Measurements from ENCODE around the gene PKNOX2. TPM values are rescaled to one million over a fixed set of nuclear protein-coding genes. Genes with fewer than 3 reads are reported as not detected.

The PKNOX2 gene
- total and polyA plus RNA-seq, 2 of the 4 experiments (the other 2 are of a cell fraction): 0.72 to 2.3 TPM

DNA sequence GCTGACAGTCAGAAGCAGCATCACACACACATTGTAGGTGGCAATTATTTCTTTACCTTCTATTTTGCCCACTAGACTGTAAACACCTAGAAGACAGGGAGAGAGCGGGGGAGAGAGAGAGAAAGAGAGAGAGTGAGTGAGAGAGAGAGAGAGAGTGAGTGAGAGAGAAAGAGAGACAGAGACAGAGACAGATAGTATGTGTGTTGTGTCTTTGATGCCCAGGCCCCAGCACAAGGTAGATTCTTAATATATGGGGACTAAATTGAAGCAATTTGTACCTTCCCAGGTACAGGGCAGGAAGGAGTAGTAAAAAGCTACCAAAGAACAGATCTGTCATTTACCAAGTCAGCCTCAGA, 163.7 kb downstream of the PKNOX2 start:
- H3K4ac ChIP-seq (ENCODE audit: low read depth, low read length): no peak overlapping the region
- CTCF ChIA-PET: interaction anchor here (0.6 kb wide), 1 partner anchor 18 kb away, joined by 4 read pairs; no protein-coding TSS in a partner anchor
- no peak overlapping the region for H3K4me2 ChIP-seq (ENCODE audit: low read depth, low read length)
- H3K18ac ChIP-seq (ENCODE audit: low read depth, low read length): no peak overlapping the region
- H4K91ac ChIP-seq (ENCODE audit: insufficient read depth, low read depth, low read length): no peak overlapping the region
- no peak overlapping the region for H2AK5ac ChIP-seq (ENCODE audit: low read depth, low read length)
- H3K56ac ChIP-seq (ENCODE audit: extremely low read depth, insufficient read depth, low read length): no peak overlapping the region
- no peaks in the 10 kb centered on the region for H3K9me1 ChIP-seq (ENCODE audit: insufficient read depth, low read length)
- H3K4me1 ChIP-seq (ENCODE audit: control insufficient read depth, insufficient read depth, low read length): no peaks in the 10 kb centered on the region
- no peaks in the 10 kb centered on the region for H3K36me3 ChIP-seq (ENCODE audit: control insufficient read depth, insufficient read depth, low read length)
- no peak overlapping the region for H3K9ac ChIP-seq (ENCODE audit: low read depth, low read length)
- H3K27me3 ChIP-seq (ENCODE audit: control insufficient read depth, insufficient read depth, low read length): peaks cover 26% of the 10 kb centered on the region
- TF ChIP-seq RFX5 (IDR thresholded peaks at IDR 0.05; ENCODE audit: low read depth, low read length): no peak
- no peak for TF ChIP-seq CEBPB (IDR thresholded peaks at IDR 0.05; ENCODE audit: low read depth, low read length)
- no peak for TF ChIP-seq FOS (IDR thresholded peaks at IDR 0.05; ENCODE audit: low read depth, low read length)
- TF ChIP-seq CHD1 (IDR thresholded peaks at IDR 0.05; ENCODE audit: low read depth, low read length): no peak
- no peak for TF ChIP-seq RCOR1 (IDR thresholded peaks at IDR 0.05; ENCODE audit: insufficient replicate concordance, low read length)
- TF ChIP-seq RAD21 (IDR thresholded peaks at IDR 0.05; ENCODE audit: low read length): no peak
- TF ChIP-seq, protein P1, sequence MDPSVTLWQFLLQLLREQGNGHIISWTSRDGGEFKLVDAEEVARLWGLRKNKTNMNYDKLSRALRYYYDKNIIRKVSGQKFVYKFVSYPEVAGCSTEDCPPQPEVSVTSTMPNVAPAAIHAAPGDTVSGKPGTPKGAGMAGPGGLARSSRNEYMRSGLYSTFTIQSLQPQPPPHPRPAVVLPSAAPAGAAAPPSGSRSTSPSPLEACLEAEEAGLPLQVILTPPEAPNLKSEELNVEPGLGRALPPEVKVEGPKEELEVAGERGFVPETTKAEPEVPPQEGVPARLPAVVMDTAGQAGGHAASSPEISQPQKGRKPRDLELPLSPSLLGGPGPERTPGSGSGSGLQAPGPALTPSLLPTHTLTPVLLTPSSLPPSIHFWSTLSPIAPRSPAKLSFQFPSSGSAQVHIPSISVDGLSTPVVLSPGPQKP (IDR thresholded peaks at IDR 0.05; ENCODE audit: borderline replicate concordance, low read depth, low read length): no peak
- TF ChIP-seq SMC3 (IDR thresholded peaks at IDR 0.05; ENCODE audit: low read depth, low read length): no peak
- no peak for TF ChIP-seq MAZ (IDR thresholded peaks at IDR 0.05; ENCODE audit: borderline replicate concordance, low read depth, low read length)
- TF ChIP-seq, protein P2, sequence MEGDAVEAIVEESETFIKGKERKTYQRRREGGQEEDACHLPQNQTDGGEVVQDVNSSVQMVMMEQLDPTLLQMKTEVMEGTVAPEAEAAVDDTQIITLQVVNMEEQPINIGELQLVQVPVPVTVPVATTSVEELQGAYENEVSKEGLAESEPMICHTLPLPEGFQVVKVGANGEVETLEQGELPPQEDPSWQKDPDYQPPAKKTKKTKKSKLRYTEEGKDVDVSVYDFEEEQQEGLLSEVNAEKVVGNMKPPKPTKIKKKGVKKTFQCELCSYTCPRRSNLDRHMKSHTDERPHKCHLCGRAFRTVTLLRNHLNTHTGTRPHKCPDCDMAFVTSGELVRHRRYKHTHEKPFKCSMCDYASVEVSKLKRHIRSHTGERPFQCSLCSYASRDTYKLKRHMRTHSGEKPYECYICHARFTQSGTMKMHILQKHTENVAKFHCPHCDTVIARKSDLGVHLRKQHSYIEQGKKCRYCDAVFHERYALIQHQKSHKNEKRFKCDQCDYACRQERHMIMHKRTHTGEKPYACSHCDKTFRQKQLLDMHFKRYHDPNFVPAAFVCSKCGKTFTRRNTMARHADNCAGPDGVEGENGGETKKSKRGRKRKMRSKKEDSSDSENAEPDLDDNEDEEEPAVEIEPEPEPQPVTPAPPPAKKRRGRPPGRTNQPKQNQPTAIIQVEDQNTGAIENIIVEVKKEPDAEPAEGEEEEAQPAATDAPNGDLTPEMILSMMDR (conservative IDR thresholded peaks at IDR 0.05; ENCODE audit: low read depth, low read length): no peak
- TF ChIP-seq, protein P3, sequence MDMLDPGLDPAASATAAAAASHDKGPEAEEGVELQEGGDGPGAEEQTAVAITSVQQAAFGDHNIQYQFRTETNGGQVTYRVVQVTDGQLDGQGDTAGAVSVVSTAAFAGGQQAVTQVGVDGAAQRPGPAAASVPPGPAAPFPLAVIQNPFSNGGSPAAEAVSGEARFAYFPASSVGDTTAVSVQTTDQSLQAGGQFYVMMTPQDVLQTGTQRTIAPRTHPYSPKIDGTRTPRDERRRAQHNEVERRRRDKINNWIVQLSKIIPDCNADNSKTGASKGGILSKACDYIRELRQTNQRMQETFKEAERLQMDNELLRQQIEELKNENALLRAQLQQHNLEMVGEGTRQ (IDR thresholded peaks at IDR 0.05; ENCODE audit: low read depth, low read length): no peak
- TF ChIP-seq POLR2A (IDR thresholded peaks at IDR 0.05; ENCODE audit: low read depth, low read length): no peak
- TF ChIP-seq MXI1 (IDR thresholded peaks at IDR 0.05; ENCODE audit: borderline replicate concordance, low read depth, low read length): no peak
- TF ChIP-seq BHLHE40 (IDR thresholded peaks at IDR 0.05; ENCODE audit: low read depth, low read length): no peak
- TF ChIP-seq NFE2L2 (IDR thresholded peaks at IDR 0.05; ENCODE audit: low read depth, low read length): no peak
- no peak for TF ChIP-seq MAFK (IDR thresholded peaks at IDR 0.05; ENCODE audit: low read depth, low read length)
- H3K9me3 ChIP-seq (ENCODE audit: control insufficient read depth, insufficient read depth, low read length): no peaks in the 10 kb centered on the region
- no peak overlapping the region for H2BK15ac ChIP-seq (ENCODE audit: low read depth, low read length)
- no peak for ATAC-seq (ENCODE audit: low read depth)
- no peak overlapping the region for H2AFZ ChIP-seq (replicated peaks; ENCODE audit: low read length, poor library complexity)
- H2BK20ac ChIP-seq (ENCODE audit: low read depth, low read length): no peak overlapping the region
- no TSS peak for BruUV-seq (replicated peaks)
- no peaks in the 10 kb centered on the region for H4K20me1 ChIP-seq (ENCODE audit: insufficient read depth, low read length)
- 60% methylated on average over 1 of the region's 1 CpG; no CpG with 5 or more reads in 1 of the 2 experiments for WGBS, 2 experiments (ENCODE audit: extremely low coverage in 2 of 2, insufficient read length in 1 of 2)
- H4K8ac ChIP-seq (ENCODE audit: low read depth in 2 of 2, low read length in 2 of 2): no peak overlapping the region
- H3K27ac ChIP-seq (ENCODE audit: insufficient read depth, low read length): no peak overlapping the region
- dilution Hi-C loops (cut with HindIII; ENCODE audit: low sequenced_read_pairs, unreplicated experiment) (no loop called here), intact Hi-C loops (cut with micrococcal nuclease) (no loop called here), in situ Hi-C loops (cut with MboI; ENCODE audit: low sequenced_read_pairs) (no loop called here)
- no peak overlapping the region for H3K4me3 ChIP-seq (ENCODE audit: insufficient read depth, low read depth, low read length)
- H2BK120ac ChIP-seq (ENCODE audit: low read depth, low read length): no peak overlapping the region
- H3K79me1 ChIP-seq (ENCODE audit: low read depth in 1 of 2, low read length in 2 of 2): no peaks in the 10 kb centered on the region
- H3K14ac ChIP-seq (replicated peaks; ENCODE audit: low read depth, low read length): no peak overlapping the region
- no peak overlapping the region for H2AK9ac ChIP-seq (replicated peaks; ENCODE audit: low read depth, low read length, poor library complexity)
- DNase-seq: no peak
- no peak overlapping the region for H2BK5ac ChIP-seq (ENCODE audit: low read depth, low read length, poor library complexity, severe bottlenecking)
- no peak overlapping the region for H4K5ac ChIP-seq (ENCODE audit: low read depth, low read length)
- POLR2A ChIA-PET (ENCODE audit: unreplicated experiment): no interaction called here
- no peak overlapping the region for H3K23ac ChIP-seq (ENCODE audit: low read depth, low read length)

Measured in IMR-90 (cell line).